AG20443 (cell line): ENCODE results near the gene PLCB3.

ENCODE experiments used
- DNase-seq: peaks from one replicate; pipeline ENCODE4 v3.0.0; 2012; ENCODE audit warnings: low spot score, mixed read lengths

PLCB3 gene

DNA sequence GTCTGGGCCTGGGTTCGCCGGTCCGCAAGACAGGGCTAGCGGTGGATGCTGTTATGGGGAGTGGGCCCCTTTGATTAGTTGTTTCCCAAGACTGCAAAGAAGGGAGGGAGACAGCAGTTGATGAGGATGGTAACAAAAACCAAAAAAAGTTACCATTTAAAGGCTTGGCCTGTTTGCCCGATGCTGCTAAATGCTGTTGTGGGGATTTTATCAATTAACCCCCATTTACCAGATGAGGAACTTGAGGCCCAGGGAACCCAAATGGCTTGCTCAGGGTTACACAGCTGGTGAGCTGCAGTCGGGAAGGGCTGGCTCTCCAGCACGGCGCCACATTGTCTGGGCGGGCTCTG is 28.7 kb upstream of the PLCB3 start:
- no peak for DNase-seq

- no peak for DNase-seq
Measured at GRCh38 chr11:64223001-64223651, 28.2 kb upstream of the PLCB3 start.

DNA sequence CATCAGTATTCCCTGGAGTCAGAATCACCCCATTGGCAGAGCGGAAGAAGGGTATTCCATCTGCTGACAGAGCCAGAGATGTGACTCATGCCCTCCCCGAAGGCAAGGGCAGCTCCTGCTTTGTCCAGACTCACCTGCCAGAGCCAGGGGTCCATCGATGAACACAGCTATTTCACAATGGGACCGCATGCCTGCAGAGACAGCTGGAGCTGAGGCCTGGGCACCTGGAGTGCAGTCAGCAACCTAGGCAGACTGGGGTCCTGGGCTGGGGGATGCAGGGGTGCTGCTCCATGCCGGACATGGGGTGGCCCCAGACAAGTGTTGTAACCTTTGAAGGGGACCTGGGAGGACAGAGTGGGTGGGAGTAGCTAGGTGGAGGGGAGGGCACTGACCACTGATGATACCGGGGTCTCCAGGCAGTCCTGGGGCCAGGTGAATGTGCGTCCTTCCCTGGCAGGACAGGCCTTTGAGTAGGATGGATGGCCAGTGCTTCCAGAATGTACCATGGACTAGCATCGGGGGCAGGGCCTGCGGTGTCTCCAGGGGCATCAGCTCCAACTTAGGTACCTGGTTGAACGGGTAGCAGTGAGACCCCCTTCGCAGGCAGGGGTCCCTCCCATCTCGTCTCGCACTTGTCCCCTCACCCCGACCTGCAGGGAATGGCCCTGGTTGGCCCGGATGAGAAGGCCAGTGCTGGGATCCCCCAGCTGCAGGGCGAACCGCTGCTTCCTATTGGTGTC is 27.0 kb upstream of the PLCB3 start:
- DNase-seq = no peak

GRCh38 chr11:64224891-64225607 is 26.3 kb upstream of the PLCB3 start:
- DNase-seq = no peak

- peak; percentile 94 for DNase-seq
Measured at GRCh38 chr11:64225608-64226506, 25.5 kb upstream of the PLCB3 start, which contains the start of the genes NUDT22 and TRPT1. TSS of gene NUDT22 (plus strand) at chr11:64226274. CDS start at chr11:64226653, 379 bp downstream. TSS of gene TRPT1 (minus strand) at chr11:64226186. CDS start at chr11:64225860, 326 bp downstream.

- DNase-seq = peak; percentile 32
Measured at GRCh38 chr11:64226507-64227051, 24.8 kb upstream of the PLCB3 start.

GRCh38 chr11:64227405-64227956 is 23.8 kb upstream of the PLCB3 start:
- no peak for DNase-seq

DNA sequence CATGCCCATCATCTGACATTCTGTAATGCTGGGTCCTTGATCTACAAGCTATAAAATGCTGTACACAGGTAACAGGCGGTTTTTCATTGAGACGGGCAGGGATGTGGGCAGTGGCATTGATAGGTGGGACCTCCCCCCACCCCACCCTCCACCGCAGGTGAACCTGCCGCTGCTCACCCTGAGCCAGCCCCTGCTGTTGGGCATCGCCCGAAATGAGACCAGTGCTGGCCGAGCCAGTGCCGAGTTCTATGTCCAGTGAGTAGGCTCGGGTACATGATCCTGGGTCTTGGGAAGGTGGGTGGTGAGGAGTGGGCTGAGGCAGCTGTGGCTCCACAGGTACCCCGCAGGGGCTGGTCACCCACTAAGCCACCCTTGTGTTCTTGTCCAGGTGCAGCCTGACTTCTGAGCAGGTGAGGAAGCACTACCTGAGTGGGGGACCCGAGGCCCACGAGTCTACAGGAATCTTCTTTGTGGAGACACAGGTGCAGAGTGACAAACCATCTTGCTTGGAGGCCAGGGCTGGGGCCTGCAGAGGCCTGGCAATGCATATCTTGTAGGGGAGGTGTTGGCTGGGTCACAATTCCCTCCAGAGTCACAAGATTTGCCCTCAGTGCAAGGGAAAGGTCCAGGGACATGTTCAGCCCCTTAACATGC is 22.1 kb upstream of the PLCB3 start:
- DNase-seq = no peak

- DNase-seq = no peak
Measured at GRCh38 chr11:64229744-64230170, 21.6 kb upstream of the PLCB3 start.

DNA sequence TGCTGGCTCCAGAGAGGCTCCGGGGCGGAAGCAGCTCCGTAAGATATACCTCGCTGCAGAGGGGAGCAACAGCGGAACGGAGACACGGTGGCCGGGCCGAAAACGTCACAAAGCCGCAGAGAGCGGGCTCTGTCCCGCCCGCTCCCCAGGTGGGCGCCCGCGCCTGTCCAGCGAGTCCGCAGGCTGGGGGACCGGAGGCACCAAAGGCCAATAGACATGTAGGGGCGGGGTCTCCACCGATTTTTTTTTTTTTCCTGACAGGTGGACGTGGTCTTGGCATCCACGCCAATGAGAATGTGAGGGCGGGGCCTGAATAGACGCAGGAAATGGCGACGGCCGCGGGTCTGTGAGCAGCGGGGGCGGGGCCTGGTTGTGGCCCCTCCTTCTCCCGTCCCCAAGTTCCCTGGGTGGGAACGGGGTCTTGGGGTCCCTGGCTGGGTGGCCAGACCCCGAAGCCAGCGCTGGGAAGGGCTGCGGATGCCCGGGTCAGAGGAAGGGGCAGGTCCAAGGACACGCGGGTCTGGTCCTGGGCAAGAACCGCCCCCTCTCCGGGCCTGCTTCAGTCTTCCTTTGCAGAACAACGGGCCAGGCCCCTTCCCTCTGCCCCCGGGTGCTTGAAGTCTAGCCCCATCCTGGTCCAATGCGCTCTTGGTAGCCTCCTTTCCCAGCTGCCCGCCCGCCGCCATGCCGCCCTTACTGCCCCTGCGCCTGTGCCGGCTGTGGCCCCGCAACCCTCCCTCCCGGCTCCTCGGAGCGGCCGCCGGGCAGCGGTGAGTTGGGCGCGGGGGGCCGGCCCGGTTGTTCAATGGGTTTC is 21.0 kb upstream of the PLCB3 start, which contains the start of gene DNAJC4:
TSS of gene DNAJC4 (plus strand) at position 378 of the 814 bp plus-strand sequence. CDS start at position 685, 307 bp downstream.
- peak; percentile 77 for DNase-seq

DNA sequence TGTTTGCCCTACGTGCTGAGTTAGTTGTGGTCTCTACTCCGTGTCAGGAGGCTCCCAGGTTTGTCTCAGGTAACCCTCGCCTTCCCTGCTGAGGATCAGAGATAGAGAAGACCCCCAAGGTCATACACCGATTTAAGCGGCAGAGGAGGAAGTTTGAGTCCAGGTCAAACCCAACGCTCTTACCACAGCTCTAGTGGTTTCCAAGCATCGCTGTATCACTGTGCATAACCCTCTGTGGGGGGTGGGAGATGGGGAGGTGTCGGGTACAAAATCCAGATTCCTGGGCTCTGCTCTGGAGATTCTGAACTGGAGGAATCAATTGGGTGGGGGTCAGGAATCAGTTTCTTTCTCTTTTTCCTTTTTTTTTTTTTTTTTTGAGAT is 20.4 kb upstream of the PLCB3 start:
- no peak for DNase-seq

- DNase-seq = no peak
Measured at GRCh38 chr11:64231546-64231945, 19.8 kb upstream of the PLCB3 start.

- no peak for DNase-seq
Measured at GRCh38 chr11:64232182-64232966, 19.0 kb upstream of the PLCB3 start.

GRCh38 chr11:64232967-64233315 is 18.4 kb upstream of the PLCB3 start:
- no peak for DNase-seq

GRCh38 chr11:64233913-64234586 is 17.3 kb upstream of the PLCB3 start, which contains the start of gene VEGFB:
TSS of gene VEGFB (plus strand) at chr11:64234584. CDS start at chr11:64234834, 250 bp downstream.
- DNase-seq = peak; percentile 83

DNA sequence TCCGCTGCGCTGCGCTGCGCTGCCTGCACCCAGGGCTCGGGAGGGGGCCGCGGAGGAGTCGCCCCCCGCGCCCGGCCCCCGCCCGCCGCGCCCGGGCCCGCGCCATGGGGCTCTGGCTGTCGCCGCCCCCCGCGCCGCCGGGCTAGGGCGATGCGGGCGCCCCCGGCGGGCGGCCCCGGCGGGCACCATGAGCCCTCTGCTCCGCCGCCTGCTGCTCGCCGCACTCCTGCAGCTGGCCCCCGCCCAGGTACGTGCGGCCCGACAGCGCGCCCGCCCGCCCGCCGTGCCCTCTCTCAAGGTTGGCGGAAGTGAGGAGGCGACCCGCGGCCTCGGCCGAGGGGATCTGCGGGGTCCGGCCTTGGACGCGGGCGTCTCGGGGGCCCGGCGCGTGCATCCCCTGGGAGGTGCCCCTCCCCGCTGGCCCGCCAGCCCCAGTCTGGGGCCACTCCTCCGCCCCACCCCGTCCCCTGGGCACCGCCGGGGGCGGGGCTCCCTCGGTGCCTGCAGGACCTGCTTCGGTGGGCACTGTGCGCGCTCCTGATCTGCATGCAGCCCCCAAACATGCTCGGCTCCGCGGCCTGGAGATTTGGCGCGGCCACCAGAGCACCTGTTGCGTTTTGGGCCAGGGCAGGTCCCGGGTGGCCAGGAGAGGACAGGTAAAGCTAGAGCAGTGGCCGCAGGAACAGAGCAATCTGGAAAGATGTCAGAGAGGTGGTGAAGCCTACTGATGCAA is 16.5 kb upstream of the PLCB3 start:
- DNase-seq = peak; percentile 54

GRCh38 chr11:64235437-64236161 is 15.7 kb upstream of the PLCB3 start:
- DNase-seq = no peak
